Fibroblast of lung (primary cell): ENCODE results near the gene BLVRB.

Experiments used
- EZH2 ChIP-seq: IDR thresholded peaks from 2 replicates; pipeline ENCODE4 v1.5.1; 2012; ENCODE audit warnings: low read length, control low read depth, mild to moderate bottlenecking; ENCODE audit errors: missing control alignments
- TF ChIP-seq, protein P1 (sequence below), 2 donors: IDR thresholded peaks in 1 of 2; conservative IDR thresholded peaks in 1 of 2; 1 replicate in 1 of 2; 2 replicates in 1 of 2; pipeline ENCODE4 v1.5.1; 2011 to 2012; ENCODE audit warnings: low read length in 2 of 2, control low read depth in 1 of 2, inconsistent platforms in 1 of 2, low read depth in 1 of 2, mild to moderate bottlenecking in 1 of 2

DNA sequence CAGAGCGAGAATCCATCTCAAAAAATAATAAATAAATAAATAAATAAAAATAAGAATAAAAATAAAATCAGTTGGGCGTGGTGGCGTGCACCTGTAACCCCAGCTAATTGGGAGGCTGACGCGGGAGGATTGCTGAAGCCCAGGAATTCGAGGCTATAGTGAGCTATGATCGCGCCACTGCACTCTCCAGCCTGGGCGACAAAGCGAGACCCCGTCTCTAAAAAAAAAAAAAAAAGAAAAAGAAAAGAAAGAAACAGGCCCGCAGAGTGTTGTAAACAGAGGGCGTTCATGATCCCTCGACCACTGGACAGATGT is 45.1 kb downstream of the BLVRB start:
- TF ChIP-seq, protein P1, sequence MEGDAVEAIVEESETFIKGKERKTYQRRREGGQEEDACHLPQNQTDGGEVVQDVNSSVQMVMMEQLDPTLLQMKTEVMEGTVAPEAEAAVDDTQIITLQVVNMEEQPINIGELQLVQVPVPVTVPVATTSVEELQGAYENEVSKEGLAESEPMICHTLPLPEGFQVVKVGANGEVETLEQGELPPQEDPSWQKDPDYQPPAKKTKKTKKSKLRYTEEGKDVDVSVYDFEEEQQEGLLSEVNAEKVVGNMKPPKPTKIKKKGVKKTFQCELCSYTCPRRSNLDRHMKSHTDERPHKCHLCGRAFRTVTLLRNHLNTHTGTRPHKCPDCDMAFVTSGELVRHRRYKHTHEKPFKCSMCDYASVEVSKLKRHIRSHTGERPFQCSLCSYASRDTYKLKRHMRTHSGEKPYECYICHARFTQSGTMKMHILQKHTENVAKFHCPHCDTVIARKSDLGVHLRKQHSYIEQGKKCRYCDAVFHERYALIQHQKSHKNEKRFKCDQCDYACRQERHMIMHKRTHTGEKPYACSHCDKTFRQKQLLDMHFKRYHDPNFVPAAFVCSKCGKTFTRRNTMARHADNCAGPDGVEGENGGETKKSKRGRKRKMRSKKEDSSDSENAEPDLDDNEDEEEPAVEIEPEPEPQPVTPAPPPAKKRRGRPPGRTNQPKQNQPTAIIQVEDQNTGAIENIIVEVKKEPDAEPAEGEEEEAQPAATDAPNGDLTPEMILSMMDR (conservative IDR thresholded peaks at IDR 0.05 in 1 of 2, IDR thresholded peaks at IDR 0.05 in 1 of 2; ENCODE audit: low read depth in 1 of 2, low read length in 2 of 2) = no peak
- no peak for TF ChIP-seq EZH2
